Body of pancreas (tissue), 4 donors: ENCODE measurements around the gene BIRC6.
"Not testable (repeated sequence)": the region's sequence is repeated elsewhere in the genome, so short reads cannot be mapped to it uniquely, and the experiment has no call there.

ENCODE experiments used
- POLR2A ChIP-seq, 3 donors: fragments of 450-650 bp; IDR thresholded peaks; one replicate each; pipeline ENCODE4 v1.6.1; 2016; ENCODE audit warnings: antibody characterized with exemption in 3 of 3, mild to moderate bottlenecking in 2 of 3
- TF ChIP-seq, protein P1 (sequence below), 7 experiments: fragments of 450-650 bp in 4 of 7; fragments of 200-600 bp in 3 of 7; sonication (generic) in 3 of 7; IDR thresholded peaks; one replicate each; pipeline ENCODE4 v1.5.1; 2016 to 2019; ENCODE audit warnings: antibody characterized with exemption in 7 of 7

DNA sequence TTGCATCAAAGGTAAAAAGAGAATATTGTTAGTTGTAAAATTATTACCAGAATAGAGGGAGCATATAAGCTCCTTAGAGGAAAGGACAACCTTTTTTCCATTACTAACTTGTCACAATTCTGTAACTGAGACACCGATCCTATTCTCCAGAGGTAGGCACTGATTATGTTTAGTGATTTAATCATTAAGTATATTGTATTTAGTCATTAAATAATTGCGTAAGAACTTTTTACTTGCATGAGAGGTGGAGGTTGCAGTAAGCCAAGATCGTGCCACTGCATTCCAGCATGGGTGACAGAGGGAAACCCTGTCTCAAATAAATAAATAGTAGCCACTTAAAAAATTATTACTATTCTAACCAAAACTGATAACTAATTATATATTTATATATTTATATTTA, 195.7 kb downstream of the BIRC6 start:
- not testable (repeated sequence) for TF ChIP-seq POLR2A (IDR thresholded peaks at IDR 0.05)
- TF ChIP-seq, protein P1, sequence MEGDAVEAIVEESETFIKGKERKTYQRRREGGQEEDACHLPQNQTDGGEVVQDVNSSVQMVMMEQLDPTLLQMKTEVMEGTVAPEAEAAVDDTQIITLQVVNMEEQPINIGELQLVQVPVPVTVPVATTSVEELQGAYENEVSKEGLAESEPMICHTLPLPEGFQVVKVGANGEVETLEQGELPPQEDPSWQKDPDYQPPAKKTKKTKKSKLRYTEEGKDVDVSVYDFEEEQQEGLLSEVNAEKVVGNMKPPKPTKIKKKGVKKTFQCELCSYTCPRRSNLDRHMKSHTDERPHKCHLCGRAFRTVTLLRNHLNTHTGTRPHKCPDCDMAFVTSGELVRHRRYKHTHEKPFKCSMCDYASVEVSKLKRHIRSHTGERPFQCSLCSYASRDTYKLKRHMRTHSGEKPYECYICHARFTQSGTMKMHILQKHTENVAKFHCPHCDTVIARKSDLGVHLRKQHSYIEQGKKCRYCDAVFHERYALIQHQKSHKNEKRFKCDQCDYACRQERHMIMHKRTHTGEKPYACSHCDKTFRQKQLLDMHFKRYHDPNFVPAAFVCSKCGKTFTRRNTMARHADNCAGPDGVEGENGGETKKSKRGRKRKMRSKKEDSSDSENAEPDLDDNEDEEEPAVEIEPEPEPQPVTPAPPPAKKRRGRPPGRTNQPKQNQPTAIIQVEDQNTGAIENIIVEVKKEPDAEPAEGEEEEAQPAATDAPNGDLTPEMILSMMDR (IDR thresholded peaks at IDR 0.05), result not testable (repeated sequence)
